ENCODE data around the gene ATP9A. TPM values are rescaled to one million over a fixed set of nuclear protein-coding genes. Genes with fewer than 3 reads are reported as not detected.

Gene ATP9A
- total RNA-seq, 1 experiment from 2014 or later, result 12.1 TPM

DNA sequence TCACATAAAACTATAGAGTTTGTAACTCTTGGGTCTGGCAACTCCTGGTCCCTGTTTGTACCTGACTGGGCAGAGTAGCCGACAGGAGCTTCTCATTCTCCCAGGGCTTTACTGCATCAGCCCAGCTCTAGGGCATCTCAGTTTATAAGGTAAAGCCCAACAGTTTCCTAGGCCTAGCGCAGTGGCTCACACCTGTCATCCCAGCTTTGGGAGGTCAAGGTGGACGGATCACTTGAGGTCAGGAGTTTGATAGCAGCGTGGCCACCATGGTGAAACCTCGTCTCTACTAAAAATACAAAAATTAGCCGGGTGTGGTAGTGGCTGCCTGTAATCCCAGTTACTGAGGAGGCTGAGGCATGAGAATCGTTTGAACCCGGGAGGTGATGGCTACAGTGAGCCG, 47.8 kb downstream of the ATP9A start:
- Mint-ChIP-seq H3K4me1 (peaks cover 12 to 15% of the 10 kb centered on the region in 2 experiments), H3K27ac (peak overlapping the region in 1 of 3 experiments; percentile 75; a peak in 1 of 7 replicates), H3K36me3 (ENCODE audit: insufficient read depth in 1 of 3, low read depth in 3 of 3) (peaks cover 2 to 9% (median 4%) of the 10 kb centered on the region in 3 experiments; a peak in 3 of 7 replicates), H3K4me3 (no peak overlapping the region), H3K27me3 (ENCODE audit: low read depth) (no peaks in the 10 kb centered on the region), H3K9me3 (no peaks in the 10 kb centered on the region)
- Histone ChIP-seq H3K27ac (ENCODE audit: insufficient read length, low read depth, low read length) (no peak overlapping the region), H3K18ac (ENCODE audit: insufficient read length, low read depth, low read length) (no peak overlapping the region), H4K91ac (ENCODE audit: insufficient read length, low read depth, low read length) (no peak overlapping the region), H2AFZ (ENCODE audit: low read length) (no peak overlapping the region), H2BK20ac (ENCODE audit: low read depth, low read length, poor library complexity, severe bottlenecking) (no peak overlapping the region), H3K56ac (ENCODE audit: insufficient read length, low read depth, low read length) (no peak overlapping the region), H3K23me2 (ENCODE audit: insufficient read length, low read depth, low read length, poor library complexity, severe bottlenecking) (no peaks in the 10 kb centered on the region), H3K9me3 (ENCODE audit: control insufficient read depth, low read depth, low read length) (no peaks in the 10 kb centered on the region), H2AK5ac (ENCODE audit: insufficient read length, low read length) (no peak overlapping the region), H3K14ac (ENCODE audit: insufficient read depth, low read length) (no peak overlapping the region), H3K9ac (ENCODE audit: extremely low read depth, insufficient read length, low read length) (no peak overlapping the region), H3K4me2 (ENCODE audit: insufficient read depth, insufficient read length, low read length) (no peak overlapping the region), H3K79me1 (ENCODE audit: insufficient read depth, low read depth, low read length, poor library complexity, severe bottlenecking) (no peaks in the 10 kb centered on the region), H2BK12ac (ENCODE audit: insufficient read length, low read depth, low read length) (no peak overlapping the region), H4K8ac (replicated peaks; ENCODE audit: insufficient read length, low read depth, low read length) (no peak overlapping the region), H3K23ac (ENCODE audit: insufficient read length, low read depth, low read length) (no peak overlapping the region), H3K4ac (ENCODE audit: low read depth, low read length) (no peak overlapping the region), H3K27me3 (ENCODE audit: insufficient read depth, low read length) (no peaks in the 10 kb centered on the region), H3K4me1 (ENCODE audit: insufficient read depth, low read length) (peaks cover 2% of the 10 kb centered on the region; the same call in 1 of the 2 replicates), H4K20me1 (ENCODE audit: control insufficient read depth, insufficient read depth, insufficient read length) (no peaks in the 10 kb centered on the region), H2BK5ac (ENCODE audit: insufficient read length, low read length) (no peak overlapping the region), H2BK15ac (ENCODE audit: low read depth, low read length) (no peak overlapping the region), H3K79me2 (ENCODE audit: insufficient read depth, low read length) (no peaks in the 10 kb centered on the region), H2BK120ac (ENCODE audit: low read depth, low read length, poor library complexity, severe bottlenecking) (no peak overlapping the region), H3T11ph (ENCODE audit: low read length) (no peak overlapping the region), H4K5ac (ENCODE audit: insufficient read length, low read depth, low read length) (no peak overlapping the region)
- WGBS (ENCODE audit: extremely low coverage, insufficient read length, low lambda C conversion rate), result no CpG with 5 or more reads among the region's 9 CpGs
- DNase-seq, result no peak
- TF ChIP-seq, protein P1, sequence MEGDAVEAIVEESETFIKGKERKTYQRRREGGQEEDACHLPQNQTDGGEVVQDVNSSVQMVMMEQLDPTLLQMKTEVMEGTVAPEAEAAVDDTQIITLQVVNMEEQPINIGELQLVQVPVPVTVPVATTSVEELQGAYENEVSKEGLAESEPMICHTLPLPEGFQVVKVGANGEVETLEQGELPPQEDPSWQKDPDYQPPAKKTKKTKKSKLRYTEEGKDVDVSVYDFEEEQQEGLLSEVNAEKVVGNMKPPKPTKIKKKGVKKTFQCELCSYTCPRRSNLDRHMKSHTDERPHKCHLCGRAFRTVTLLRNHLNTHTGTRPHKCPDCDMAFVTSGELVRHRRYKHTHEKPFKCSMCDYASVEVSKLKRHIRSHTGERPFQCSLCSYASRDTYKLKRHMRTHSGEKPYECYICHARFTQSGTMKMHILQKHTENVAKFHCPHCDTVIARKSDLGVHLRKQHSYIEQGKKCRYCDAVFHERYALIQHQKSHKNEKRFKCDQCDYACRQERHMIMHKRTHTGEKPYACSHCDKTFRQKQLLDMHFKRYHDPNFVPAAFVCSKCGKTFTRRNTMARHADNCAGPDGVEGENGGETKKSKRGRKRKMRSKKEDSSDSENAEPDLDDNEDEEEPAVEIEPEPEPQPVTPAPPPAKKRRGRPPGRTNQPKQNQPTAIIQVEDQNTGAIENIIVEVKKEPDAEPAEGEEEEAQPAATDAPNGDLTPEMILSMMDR (conservative IDR thresholded peaks at IDR 0.05), result no peak

Measured in H9 (cell line).